K562 (cell line): ENCODE data around the gene RNF2. TPM values are rescaled to one million over a fixed set of nuclear protein-coding genes. Genes with fewer than 3 reads are reported as not detected.

Source experiments
- ATAC-seq: fragments of 200-7000 bp; cut with Tn5 transposase; 3 replicates; pipeline ENCODE4 v1.9.1; 2020; ENCODE audit warnings: moderate library complexity
- BruUV-seq: library from RNA; stranded (reverse); fragments of 400-500 nt; replicated peaks from 2 replicates; lab custom pipeline; 2021; lab: Mats Ljungman, UMichigan
- CTCF ChIA-PET: fragments of 300-600 bp; formaldehyde crosslinking; extraction: SDS; loops from one replicate; lab custom pipeline; 2021; ENCODE audit warnings: low intra/inter-chr PET ratio; lab: Yijun Ruan, JAX
- POLR2A ChIA-PET: fragments of 300-600, 350-650 bp; sonication (Branson Sonifier 250); formaldehyde crosslinking; extraction: SDS; loops from one replicate; lab custom pipeline; 2021; ENCODE audit warnings: antibody characterized with exemption, inconsistent platforms; lab: Yijun Ruan, JAX
- DNase-seq, 4 experiments: peaks; one replicate each; pipeline versions ENCODE4 v3.0.0 to v3.0.0-alpha.2; 2011 to 2018; ENCODE audit warnings: low spot score in 3 of 4, mixed read lengths in 3 of 4; ENCODE audit errors: extremely low read depth in 1 of 4
- FAIRE-seq: peaks from 2 replicates; lab custom pipeline; 2011; peaks lifted over from hg19 to GRCh38; lab: Jason Lieb, UNC
- H2AFZ ChIP-seq: 2 replicates; pipeline ENCODE4 v1.6.0; 2011; ENCODE audit warnings: low read depth, low read length, control low read depth, inconsistent platforms
- H3K27ac ChIP-seq: fragments of 200-600 bp; 3 replicates; pipeline ENCODE4 v1.8.0; 2011; ENCODE audit warnings: low read depth, mild to moderate bottlenecking, control low read depth, inconsistent platforms, low read length, moderate library complexity, mixed read lengths; ENCODE audit errors: extremely low read depth
- H3K27me3 ChIP-seq, 2 experiments: fragments of 300-600 bp in 1 of 2; 2 replicates in 1 of 2; 3 replicates in 1 of 2; pipeline versions ENCODE4 v1.6.0 to v1.8.0; 2011; ENCODE audit warnings: inconsistent platforms in 2 of 2, low read length in 2 of 2, mild to moderate bottlenecking in 1 of 2, mixed read lengths in 1 of 2, moderate library complexity in 1 of 2; ENCODE audit not compliant: control insufficient read depth in 2 of 2, insufficient read depth in 2 of 2
- H3K36me3 ChIP-seq: fragments of 300-600 bp; 3 replicates; pipeline ENCODE4 v1.8.0; 2011; ENCODE audit warnings: mild to moderate bottlenecking, low read length, inconsistent platforms; ENCODE audit not compliant: control insufficient read depth, insufficient read depth
- H3K4me1 ChIP-seq, 2 experiments: fragments of 200-600 bp in 1 of 2; replicated peaks in 1 of 2; 2 replicates in 1 of 2; 3 replicates in 1 of 2; pipeline versions ENCODE4 v1.5.1 to v1.8.0; 2011; ENCODE audit warnings: inconsistent platforms in 2 of 2, low read length in 2 of 2, mild to moderate bottlenecking in 1 of 2, mixed read lengths in 1 of 2, moderate library complexity in 1 of 2; ENCODE audit not compliant: control insufficient read depth in 2 of 2, insufficient read depth in 2 of 2
- H3K4me2 ChIP-seq: 2 replicates; pipeline ENCODE4 v1.6.1; 2011; ENCODE audit warnings: low read length, control low read depth, inconsistent platforms, mixed read lengths; ENCODE audit not compliant: insufficient read depth
- H3K4me3 ChIP-seq: fragments of 200-600 bp; sonication (generic), shearing (Covaris generic); 2 replicates; pipeline ENCODE4 v1.5.1; 2016; ENCODE audit warnings: control low read depth, inconsistent platforms
- H3K79me2 ChIP-seq: fragments of 200-600 bp; 3 replicates; pipeline ENCODE4 v1.8.0; 2011; ENCODE audit warnings: low read length, inconsistent platforms; ENCODE audit not compliant: control insufficient read depth, insufficient read depth
- H3K9ac ChIP-seq, 2 experiments: 2 replicates each; pipeline versions ENCODE4 v1.6.0 to v1.6.1; 2011; ENCODE audit warnings: low read depth in 2 of 2, low read length in 2 of 2, control low read depth in 1 of 2, inconsistent platforms in 1 of 2, mild to moderate bottlenecking in 1 of 2, mixed read lengths in 1 of 2; ENCODE audit not compliant: insufficient read depth in 1 of 2
- H3K9me1 ChIP-seq: one replicate; pipeline ENCODE4 v1.6.0; 2011; ENCODE audit warnings: inconsistent platforms, mild to moderate bottlenecking, low read length, moderate library complexity; ENCODE audit not compliant: control insufficient read depth, insufficient read depth
- H3K9me3 ChIP-seq: replicated peaks from 2 replicates; pipeline ENCODE4 v1.5.1; 2011; ENCODE audit warnings: low read depth, low read length, inconsistent platforms; ENCODE audit not compliant: control insufficient read depth, insufficient read depth
- H4K20me1 ChIP-seq: replicated peaks from 2 replicates; pipeline ENCODE4 v1.6.1; 2011; ENCODE audit warnings: low read length, inconsistent platforms, mixed read lengths; ENCODE audit not compliant: control insufficient read depth, insufficient read depth
- ATF6 ChIP-seq: sonication (generic); formaldehyde crosslinking; IDR thresholded peaks from 2 replicates; pipeline ENCODE4 v1.4.0; 2020; ENCODE audit warnings: mild to moderate bottlenecking, missing genetic modification reagents
- BRD9 ChIP-seq: fragments of 450-650 bp; IDR thresholded peaks from 2 replicates; pipeline ENCODE4 v1.6.1; 2018; ENCODE audit warnings: low read depth; ENCODE audit not compliant: partially characterized antibody
- BRF1 ChIP-seq: IDR thresholded peaks from 3 replicates; pipeline ENCODE4 v1.6.1; 2011; ENCODE audit warnings: borderline replicate concordance, mild to moderate bottlenecking; ENCODE audit not compliant: insufficient read length; ENCODE audit errors: extremely low read depth
- DDX20 ChIP-seq: fragments of 450-650 bp; IDR thresholded peaks from 2 replicates; pipeline ENCODE4 v1.6.1; 2016; ENCODE audit warnings: missing genetic modification characterization, low read depth, mild to moderate bottlenecking, missing compliant biosample characterization, moderate library complexity
- DLX4 ChIP-seq: fragments of 250-450 bp; sonication (Bioruptor Pico); IDR thresholded peaks from 2 replicates; pipeline ENCODE4 v1.6.1; 2021; ENCODE audit warnings: mild to moderate bottlenecking
- GABPB2 ChIP-seq: fragments of 250-450 bp; sonication (Bioruptor Pico); conservative IDR thresholded peaks from 2 replicates; pipeline ENCODE4 v1.5.1; 2021; ENCODE audit warnings: mild to moderate bottlenecking
- HNRNPH1 ChIP-seq: fragments of 200-400 bp; formaldehyde crosslinking; optimal IDR thresholded peaks from 2 replicates; pipeline ENCODE3; 2017; ENCODE audit warnings: low read depth, mild to moderate bottlenecking, low read length, moderate library complexity
- MTF1 ChIP-seq: fragments of 250-450 bp; sonication (Bioruptor Pico); IDR thresholded peaks from 2 replicates; pipeline ENCODE4 v1.9.0; 2021; ENCODE audit warnings: moderate library complexity, mild to moderate bottlenecking, inconsistent platforms, borderline replicate concordance
- NR2F6 ChIP-seq: fragments of 450-650 bp; formaldehyde crosslinking; IDR thresholded peaks from 2 replicates; pipeline ENCODE4 v1.4.0; 2020; ENCODE audit warnings: mild to moderate bottlenecking
- NUFIP1 ChIP-seq: fragments of 450-650 bp; IDR thresholded peaks from 2 replicates; pipeline ENCODE4 v1.6.1; 2018; ENCODE audit not compliant: partially characterized antibody
- PYGO2 ChIP-seq: fragments of 450-650 bp; IDR thresholded peaks from 2 replicates; pipeline ENCODE4 v1.6.1; 2016; ENCODE audit warnings: mild to moderate bottlenecking, missing genetic modification characterization, moderate library complexity, missing compliant biosample characterization
- SOX6 ChIP-seq: fragments of 450-650 bp; IDR thresholded peaks from 2 replicates; pipeline ENCODE4 v1.6.1; 2014; ENCODE audit warnings: mild to moderate bottlenecking
- WHSC1 ChIP-seq: IDR thresholded peaks from one replicate; pipeline ENCODE4 v1.6.1; 2012; ENCODE audit warnings: low read length, control low read depth, inconsistent platforms
- ZNF121 ChIP-seq: sonication (generic); formaldehyde crosslinking; conservative IDR thresholded peaks from 2 replicates; pipeline ENCODE4 v1.8.0; 2022; ENCODE audit warnings: missing genetic modification reagents
- ZNF184 ChIP-seq: sonication (generic); formaldehyde crosslinking; IDR thresholded peaks from 2 replicates; pipeline ENCODE4 v1.5.0; 2020; ENCODE audit warnings: missing genetic modification reagents
- ZNF232 ChIP-seq: sonication (generic); formaldehyde crosslinking; IDR thresholded peaks from 2 replicates; pipeline ENCODE4 v1.8.0; 2022; ENCODE audit warnings: mild to moderate bottlenecking, missing genetic modification reagents
- in situ Hi-C: fragments of 300-500 bp; cut with MboI; formaldehyde crosslinking; loops from 4 replicates; pipeline ENCODE4 v1.15.0; 2018; ENCODE audit warnings: inconsistent platforms, mixed read lengths
- intact Hi-C: fragments of 100-400 bp; cut with micrococcal nuclease; formaldehyde crosslinking; loops from 2 replicates; pipeline ENCODE4 v1.14.2; 2022
- polyA plus RNA-seq, 8 experiments: library from polyadenylated mRNA; depleted of rRNA in 4 of 8; stranded (reverse) in 5 of 8; unstranded in 3 of 8; fragments of >200 nt; fragmentation: Nextera tagmentation in 2 of 8; fragmentation: Illumina TruSeq in 1 of 8; extraction: Ambion mirVana in 2 of 8; extraction: Trizol in 1 of 8; gene quantifications; 2 replicates each; pipeline versions ENCODE4 v1.2.1 to v1.2.3, GENCODE V29; 2011 to 2014; ENCODE audit warnings: inconsistent platforms in 1 of 8, missing spikeins in 1 of 8
- total RNA-seq, 7 experiments: library from RNA; depleted of rRNA in 6 of 7; stranded (reverse); fragments of >200 nt in 6 of 7; fragmentation: Illumina TruSeq in 2 of 7; extraction: Trizol in 2 of 7; gene quantifications; 2 replicates each; pipeline versions ENCODE4 v1.2.1 to v1.2.3, GENCODE V29; 2011 to 2021; ENCODE audit warnings: low replicate concordance in 1 of 7

Gene RNF2
- total and polyA plus RNA-seq, 9 of the 15 experiments (the other 6 are each of a cell fraction or from before 2014, with no cell fraction given): 7.1 to 66.5 (median 32.9) TPM

GRCh38 chr1:185074307-185074706, 28.9 kb downstream of the RNF2 start:
- H3K79me2 ChIP-seq: peaks cover 88% of the 10 kb centered on the region
- H3K4me2 ChIP-seq: no peak overlapping the region
- no peak overlapping the region for H3K27ac ChIP-seq
- no peaks in the 10 kb centered on the region for H3K9me1 ChIP-seq
- H4K20me1 ChIP-seq: no peaks in the 10 kb centered on the region
- no peaks in the 10 kb centered on the region for H3K27me3 ChIP-seq
- intact Hi-C loops: no loop called here
- DNase-seq (no peak), FAIRE-seq (no peak), ATAC-seq (peak; percentile 23)
- TF ChIP-seq NUFIP1: no peak
- no peak for TF ChIP-seq HNRNPH1
- no peak for TF ChIP-seq BRD9
- no peak for TF ChIP-seq PYGO2
- no peak for TF ChIP-seq DDX20 (tag)
- TF ChIP-seq ZNF121 (CRISPR knock-in tag): no peak
- TF ChIP-seq GABPB2: no peak
- no peak for TF ChIP-seq MTF1 (CRISPR knock-in tag)
- no peak for TF ChIP-seq ATF6 (CRISPR knock-in tag)
- no peak for TF ChIP-seq SOX6
- no peak for TF ChIP-seq BRF1
- no peak for TF ChIP-seq ZNF184 (CRISPR knock-in tag)
- no peak for TF ChIP-seq ZNF232 (CRISPR knock-in tag)
- no peak for TF ChIP-seq WHSC1
- TF ChIP-seq DLX4 (CRISPR knock-in tag): no peak
- TF ChIP-seq NR2F6 (CRISPR knock-in tag): no peak
- no peak overlapping the region for H3K4me3 ChIP-seq
- in situ Hi-C loops: no loop called here
- no TSS peak for BruUV-seq
- H3K36me3 ChIP-seq: peaks cover 3% of the 10 kb centered on the region; the same call in 1 of the 3 replicates
- no peak overlapping the region for H3K9ac ChIP-seq
- POLR2A ChIA-PET: interaction anchor here (0.8 kb wide), 1 partner anchor 10 kb away, joined by 3 read pairs; no protein-coding TSS in a partner anchor
- H3K4me1 ChIP-seq: peaks cover 0 to 2% of the 10 kb centered on the region in 2 experiments; a peak in 1 of 5 replicates
- CTCF ChIA-PET: no interaction called here
- H2AFZ ChIP-seq: no peak overlapping the region
- H3K9me3 ChIP-seq: no peaks in the 10 kb centered on the region
